B cell (primary cell): ENCODE measurements around the gene VRK2. TPM values are rescaled to one million over a fixed set of nuclear protein-coding genes. Genes with fewer than 3 reads are reported as not detected.

Experiments used
- ATAC-seq: fragments of 200-7000 bp; cut with Tn5 transposase; one replicate; pipeline ENCODE4 v1.10.0; 2021; ENCODE audit warnings: low read depth, mild to moderate bottlenecking, moderate number of reproducible peaks, moderate library complexity
- CTCF ChIA-PET: fragments of 350-600 bp; sonication (Branson Sonifier 250); formaldehyde crosslinking; loops from one replicate; lab custom pipeline; 2021; ENCODE audit warnings: antibody characterized with exemption, inconsistent platforms; lab: Charles Lee
- POLR2A ChIA-PET: fragments of 350-600 bp; sonication (Branson Sonifier 250); formaldehyde crosslinking; loops from one replicate; lab custom pipeline; 2021; ENCODE audit warnings: antibody characterized with exemption; lab: Charles Lee
- DNase-seq: peaks from one replicate; pipeline ENCODE4 v3.0.0; 2013
- H2AFZ ChIP-seq: 2 replicates; pipeline ENCODE4 v1.6.1; 2012; ENCODE audit warnings: mild to moderate bottlenecking, low read depth, low read length; ENCODE audit not compliant: insufficient read depth, poor library complexity, severe bottlenecking
- H3K27ac ChIP-seq, 2 donors: 1 replicate in 1 of 2; 2 replicates in 1 of 2; pipeline ENCODE4 v1.5.1; 2012 to 2013; ENCODE audit warnings: low read length in 2 of 2, mild to moderate bottlenecking in 2 of 2, moderate library complexity in 1 of 2
- H3K27me3 ChIP-seq, 4 experiments: fragments of 200-600 bp in 1 of 4; sonication (generic) in 1 of 4; replicated peaks in 1 of 4; 1 replicate in 2 of 4; 2 replicates in 2 of 4; pipeline versions ENCODE4 v1.6.1 to v1.7.0; 2013 to 2016; ENCODE audit warnings: low read length in 3 of 4, mild to moderate bottlenecking in 2 of 4, mixed read lengths in 1 of 4, moderate library complexity in 1 of 4; ENCODE audit not compliant: insufficient read depth in 4 of 4, control insufficient read depth in 3 of 4; ENCODE audit errors: control extremely low read depth in 1 of 4
- H3K36me3 ChIP-seq, 2 experiments: replicated peaks in 1 of 2; 1 replicate in 1 of 2; 2 replicates in 1 of 2; pipeline versions ENCODE4 v1.6.1 to v1.7.1; 2013; ENCODE audit warnings: low read length in 1 of 2; ENCODE audit not compliant: insufficient read depth in 2 of 2, control insufficient read depth in 1 of 2; ENCODE audit errors: control extremely low read depth in 1 of 2, extremely low read depth in 1 of 2
- H3K4me1 ChIP-seq, 2 donors: fragments of 200-600 bp in 1 of 2; sonication (generic) in 1 of 2; 1 replicate in 1 of 2; 2 replicates in 1 of 2; pipeline versions ENCODE4 v1.5.1 to v1.6.1; 2013 to 2017; ENCODE audit warnings: low read length in 2 of 2; ENCODE audit not compliant: control insufficient read depth in 2 of 2, insufficient read depth in 2 of 2
- H3K4me2 ChIP-seq: replicated peaks from 2 replicates; pipeline ENCODE3; 2012; ENCODE audit warnings: mild to moderate bottlenecking, low read depth, low read length; ENCODE audit not compliant: poor library complexity, severe bottlenecking
- H3K4me3 ChIP-seq, 5 experiments: fragments of 200-600 bp in 1 of 5; sonication (generic) in 1 of 5; 1 replicate in 3 of 5; 2 replicates in 2 of 5; pipeline versions ENCODE4 v1.5.1 to v1.7.0; 2011 to 2016; ENCODE audit warnings: low read length in 4 of 5, mild to moderate bottlenecking in 4 of 5, low read depth in 2 of 5, control low read depth in 1 of 5, moderate library complexity in 1 of 5; ENCODE audit not compliant: insufficient read depth in 1 of 5; ENCODE audit errors: control extremely low read depth in 1 of 5, extremely low read depth in 1 of 5
- H3K79me2 ChIP-seq: fragments of 200-600 bp; sonication (generic); one replicate; pipeline ENCODE4 v1.6.0; 2016; ENCODE audit warnings: low read length; ENCODE audit not compliant: control insufficient read depth, insufficient read depth
- H3K9ac ChIP-seq: fragments of 200-600 bp; sonication (generic); 2 replicates; pipeline ENCODE4 v1.6.1; 2017; ENCODE audit warnings: mild to moderate bottlenecking, low read length, moderate library complexity
- H3K9me3 ChIP-seq, 3 donors: one replicate each; pipeline versions ENCODE4 v1.6.1 to v1.7.1; 2013; ENCODE audit warnings: low read length in 2 of 3; ENCODE audit not compliant: control insufficient read depth in 2 of 3, insufficient read depth in 1 of 3; ENCODE audit errors: control extremely low read depth in 1 of 3
- H4K20me1 ChIP-seq: 2 replicates; pipeline ENCODE4 v1.6.0; 2012; ENCODE audit warnings: mild to moderate bottlenecking, low read length; ENCODE audit not compliant: insufficient read depth, control insufficient read depth, poor library complexity, severe bottlenecking
- H3K27ac Mint-ChIP-seq: one replicate; pipeline ENCODE4 v1.8.0; 2021; ENCODE audit warnings: mixed read lengths
- H3K27me3 Mint-ChIP-seq: one replicate; pipeline ENCODE4 v1.8.0; 2021; ENCODE audit warnings: mixed read lengths
- H3K4me1 Mint-ChIP-seq: one replicate; pipeline ENCODE4 v1.8.0; 2021; ENCODE audit warnings: mixed read lengths
- H3K4me3 Mint-ChIP-seq: one replicate; pipeline ENCODE4 v1.8.0; 2021; ENCODE audit warnings: mixed read lengths
- H3K9me3 Mint-ChIP-seq: one replicate; pipeline ENCODE4 v1.8.0; 2022; ENCODE audit warnings: mixed read lengths; ENCODE audit not compliant: insufficient read depth
- EZH2 ChIP-seq: IDR thresholded peaks from 2 replicates; pipeline ENCODE4 v1.6.1; 2012; ENCODE audit warnings: borderline replicate concordance, low read depth, mild to moderate bottlenecking, moderate library complexity, low read length; ENCODE audit not compliant: insufficient read depth, poor library complexity, severe bottlenecking
- WGBS: methylation state at CpG from one replicate; pipeline ENCODE4 v1.1.5; 2013; ENCODE audit warnings: missing lambda C conversion rate; ENCODE audit not compliant: insufficient coverage; 5-methylcytosine and 5-hydroxymethylcytosine counted together
- intact Hi-C: fragments of 100-400 bp; cut with micrococcal nuclease; formaldehyde crosslinking; loops from one replicate; pipeline ENCODE4 v1.10.0; 2022
- polyA plus RNA-seq: library from polyadenylated mRNA; depleted of rRNA; stranded (reverse); fragments of >200 nt; gene quantifications from 2 replicates; pipeline ENCODE4 v1.2.3, GENCODE V29; 2012
- total RNA-seq, 2 donors: library from RNA; stranded (reverse); fragments of 120-200 nt in 1 of 2; gene quantifications; 1 replicate in 1 of 2; 2 replicates in 1 of 2; pipeline versions ENCODE4 v1.2.3 to v1.2.4, GENCODE V29; 2013 to 2022
- TF ChIP-seq, protein P1 (sequence below): fragments of 200-600 bp; IDR thresholded peaks from one replicate; pipeline ENCODE4 v1.8.0; 2022; ENCODE audit warnings: antibody characterized with exemption, mild to moderate bottlenecking

The VRK2 gene
- total and polyA plus RNA-seq, 2 donors (not counting 1 experiment from before 2014, with no cell fraction given) = 10.2 to 35.5 TPM

DNA sequence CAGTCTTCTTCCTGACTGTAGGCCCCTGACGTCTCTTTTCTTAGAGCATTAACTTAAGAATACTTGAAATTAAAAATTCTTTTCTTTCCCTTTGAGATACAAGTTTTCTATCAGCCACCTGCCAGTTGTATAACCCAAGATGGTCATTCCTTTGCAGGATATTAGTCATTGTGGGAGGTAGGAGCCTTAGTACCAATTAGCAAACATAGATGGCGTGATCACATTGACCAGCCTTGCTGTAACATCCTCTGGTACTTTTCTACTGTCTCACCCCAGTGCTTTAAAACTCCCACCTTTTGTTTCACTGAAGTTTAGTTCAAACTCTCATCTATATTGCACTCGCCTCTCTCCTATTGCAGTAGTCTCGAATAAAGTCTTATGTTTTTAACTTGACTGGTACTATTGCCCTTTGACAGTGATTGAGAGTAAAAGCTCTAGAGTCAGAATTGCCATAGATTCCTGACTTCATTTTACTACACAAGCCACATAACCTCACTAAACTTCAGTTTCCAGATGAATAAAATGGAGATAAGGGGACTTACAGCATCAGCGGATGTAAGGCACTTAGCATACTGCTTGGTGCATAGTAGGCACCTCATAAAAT, 74.1 kb downstream of the VRK2 start:
- H2AFZ ChIP-seq = no peak overlapping the region
- no peaks in the 10 kb centered on the region for H3K79me2 ChIP-seq
- H3K4me1 ChIP-seq = no peaks in the 10 kb centered on the region
- no peak for ATAC-seq
- Mint-ChIP-seq H3K27me3 (no peaks in the 10 kb centered on the region), H3K9me3 (no peaks in the 10 kb centered on the region), H3K27ac (no peak overlapping the region), H3K4me3 (no peak overlapping the region), H3K4me1 (no peaks in the 10 kb centered on the region)
- intact Hi-C loops = no loop called here
- DNase-seq = no peak
- POLR2A ChIA-PET = no interaction called here
- H3K4me2 ChIP-seq = no peak overlapping the region
- H3K36me3 ChIP-seq = peaks cover 5 to 13% of the 10 kb centered on the region in 2 experiments
- peaks cover 0 to 2% (median 0%) of the 10 kb centered on the region in 3 donors for H3K9me3 ChIP-seq
- H3K9ac ChIP-seq = no peak overlapping the region
- no peak overlapping the region for H3K4me3 ChIP-seq
- H4K20me1 ChIP-seq = no peaks in the 10 kb centered on the region
- H3K27me3 ChIP-seq = no peaks in the 10 kb centered on the region
- H3K27ac ChIP-seq = no peak overlapping the region
- WGBS = 80% methylated on average over 1 of the region's 5 CpGs
- CTCF ChIA-PET = no interaction called here
- no peak for TF ChIP-seq EZH2
- TF ChIP-seq, protein P1, sequence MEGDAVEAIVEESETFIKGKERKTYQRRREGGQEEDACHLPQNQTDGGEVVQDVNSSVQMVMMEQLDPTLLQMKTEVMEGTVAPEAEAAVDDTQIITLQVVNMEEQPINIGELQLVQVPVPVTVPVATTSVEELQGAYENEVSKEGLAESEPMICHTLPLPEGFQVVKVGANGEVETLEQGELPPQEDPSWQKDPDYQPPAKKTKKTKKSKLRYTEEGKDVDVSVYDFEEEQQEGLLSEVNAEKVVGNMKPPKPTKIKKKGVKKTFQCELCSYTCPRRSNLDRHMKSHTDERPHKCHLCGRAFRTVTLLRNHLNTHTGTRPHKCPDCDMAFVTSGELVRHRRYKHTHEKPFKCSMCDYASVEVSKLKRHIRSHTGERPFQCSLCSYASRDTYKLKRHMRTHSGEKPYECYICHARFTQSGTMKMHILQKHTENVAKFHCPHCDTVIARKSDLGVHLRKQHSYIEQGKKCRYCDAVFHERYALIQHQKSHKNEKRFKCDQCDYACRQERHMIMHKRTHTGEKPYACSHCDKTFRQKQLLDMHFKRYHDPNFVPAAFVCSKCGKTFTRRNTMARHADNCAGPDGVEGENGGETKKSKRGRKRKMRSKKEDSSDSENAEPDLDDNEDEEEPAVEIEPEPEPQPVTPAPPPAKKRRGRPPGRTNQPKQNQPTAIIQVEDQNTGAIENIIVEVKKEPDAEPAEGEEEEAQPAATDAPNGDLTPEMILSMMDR = no peak

DNA sequence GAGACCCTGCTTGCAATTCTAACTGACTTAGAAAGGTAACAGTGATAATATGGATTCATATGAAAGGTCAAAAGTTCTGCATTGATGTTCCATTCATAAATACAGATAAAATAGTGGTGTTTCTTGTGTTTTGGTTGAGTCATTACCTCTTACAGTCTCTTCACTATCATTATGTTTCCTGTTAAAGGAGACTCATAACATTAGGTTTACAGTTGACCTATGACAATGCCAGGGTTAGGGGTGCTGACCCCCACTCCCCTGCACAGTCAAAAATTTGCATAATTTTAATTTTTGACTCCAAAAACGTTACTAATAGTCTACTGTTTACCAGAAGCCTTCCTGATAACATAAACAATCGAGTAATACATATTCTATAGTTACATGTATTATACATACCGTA, 75.4 kb downstream of the VRK2 start:
- Histone ChIP-seq H3K4me1 (no peaks in the 10 kb centered on the region), H3K4me3 (no peak overlapping the region), H4K20me1 (no peaks in the 10 kb centered on the region), H3K9ac (no peak overlapping the region), H3K36me3 (peaks cover 5 to 13% of the 10 kb centered on the region in 2 experiments), H3K4me2 (no peak overlapping the region), H3K27ac (no peak overlapping the region), H3K79me2 (no peaks in the 10 kb centered on the region), H3K27me3 (no peaks in the 10 kb centered on the region), H2AFZ (no peak overlapping the region), H3K9me3 (peaks cover 0 to 2% (median 0%) of the 10 kb centered on the region in 3 donors)
- DNase-seq (no peak), ATAC-seq (no peak)
- no peak overlapping the region for H3K27ac Mint-ChIP-seq
- no peaks in the 10 kb centered on the region for H3K9me3 Mint-ChIP-seq
- POLR2A ChIA-PET = no interaction called here
- WGBS = no CpG with 5 or more reads among the region's 3 CpGs
- intact Hi-C loops = no loop called here
- H3K27me3 Mint-ChIP-seq = no peaks in the 10 kb centered on the region
- no peak for TF ChIP-seq EZH2
- TF ChIP-seq, protein P1 = no peak
- CTCF ChIA-PET = no interaction called here
- no peaks in the 10 kb centered on the region for H3K4me1 Mint-ChIP-seq
- no peak overlapping the region for H3K4me3 Mint-ChIP-seq
